CD4-positive, CD25-positive, alpha-beta regulatory T cell (primary cell): Measurements from ENCODE around the gene DISC1. TPM values are rescaled to one million over a fixed set of nuclear protein-coding genes. Genes with fewer than 3 reads are reported as not detected.

ENCODE experiments used
- ATAC-seq, 2 donors: fragments of 150-1000 bp; cut with Tn5 transposase; one replicate each; pipeline ENCODE4 v1.10.0; 2021; ENCODE audit warnings: low read depth in 2 of 2, moderate number of reproducible peaks in 2 of 2, moderate library complexity in 1 of 2
- DNase-seq, 3 donors: peaks; one replicate each; pipeline versions ENCODE4 v3.0.0 to v3.0.0-alpha.2; 2012 to 2022; ENCODE audit warnings: mixed read lengths in 1 of 3
- H3K27ac ChIP-seq: one replicate; pipeline ENCODE4 v1.7.0; 2013; ENCODE audit warnings: mild to moderate bottlenecking, low read length; ENCODE audit not compliant: insufficient read depth, poor library complexity, severe bottlenecking
- H3K27me3 ChIP-seq: one replicate; pipeline ENCODE4 v1.7.0; 2013; ENCODE audit warnings: low read length; ENCODE audit not compliant: control insufficient read depth, insufficient read depth
- H3K36me3 ChIP-seq: one replicate; pipeline ENCODE4 v1.7.0; 2013; ENCODE audit warnings: mild to moderate bottlenecking, low read length, moderate library complexity; ENCODE audit not compliant: control insufficient read depth, insufficient read depth
- H3K4me1 ChIP-seq: 2 replicates; pipeline ENCODE4 v1.7.0; 2013; ENCODE audit warnings: mild to moderate bottlenecking, low read length; ENCODE audit not compliant: insufficient read depth, control insufficient read depth, poor library complexity, severe bottlenecking
- H3K4me3 ChIP-seq: one replicate; pipeline ENCODE4 v1.7.0; 2013; ENCODE audit warnings: low read depth, mild to moderate bottlenecking, low read length, moderate library complexity
- H3K9me3 ChIP-seq, 2 experiments: 1 replicate in 1 of 2; 2 replicates in 1 of 2; pipeline ENCODE4 v1.7.0; 2013; ENCODE audit warnings: low read length in 2 of 2, mild to moderate bottlenecking in 1 of 2, moderate library complexity in 1 of 2; ENCODE audit not compliant: control insufficient read depth in 2 of 2
- H3K27ac Mint-ChIP-seq, 3 donors: one replicate each; pipeline ENCODE4 v1.8.0; 2020 to 2022; ENCODE audit warnings: mild to moderate bottlenecking in 3 of 3, mixed read lengths in 3 of 3, moderate library complexity in 2 of 3
- H3K27me3 Mint-ChIP-seq: one replicate; pipeline ENCODE4 v1.8.0; 2022; ENCODE audit warnings: mild to moderate bottlenecking, mixed read lengths
- H3K36me3 Mint-ChIP-seq: one replicate; pipeline ENCODE4 v1.8.0; 2020; ENCODE audit warnings: mixed read lengths
- H3K4me1 Mint-ChIP-seq, 4 donors: one replicate each; pipeline ENCODE4 v1.8.0; 2020 to 2022; ENCODE audit warnings: mixed read lengths in 4 of 4, mild to moderate bottlenecking in 1 of 4
- H3K4me3 Mint-ChIP-seq, 4 donors: one replicate each; pipeline ENCODE4 v1.8.0; 2020 to 2022; ENCODE audit warnings: mild to moderate bottlenecking in 4 of 4, mixed read lengths in 4 of 4, moderate library complexity in 3 of 4
- H3K9me3 Mint-ChIP-seq, 7 donors: one replicate each; pipeline ENCODE4 v1.8.0; 2020 to 2022; ENCODE audit warnings: mixed read lengths in 7 of 7, mild to moderate bottlenecking in 3 of 7, moderate library complexity in 2 of 7
- polyA plus RNA-seq, 4 donors: library from polyadenylated mRNA; unstranded; fragments of 300-500 nt; fragmentation: Illumina TruSeq; gene quantifications; one replicate each; pipeline ENCODE4 v1.2.3, GENCODE V29; 2021
- total RNA-seq: library from RNA; stranded (reverse); gene quantifications from one replicate; pipeline ENCODE4 v1.2.3, GENCODE V29; 2022

DISC1 gene
- total and polyA plus RNA-seq, 5 donors from 2014 or later, result 0.78 to 25.5 (median 2.5) TPM

DNA sequence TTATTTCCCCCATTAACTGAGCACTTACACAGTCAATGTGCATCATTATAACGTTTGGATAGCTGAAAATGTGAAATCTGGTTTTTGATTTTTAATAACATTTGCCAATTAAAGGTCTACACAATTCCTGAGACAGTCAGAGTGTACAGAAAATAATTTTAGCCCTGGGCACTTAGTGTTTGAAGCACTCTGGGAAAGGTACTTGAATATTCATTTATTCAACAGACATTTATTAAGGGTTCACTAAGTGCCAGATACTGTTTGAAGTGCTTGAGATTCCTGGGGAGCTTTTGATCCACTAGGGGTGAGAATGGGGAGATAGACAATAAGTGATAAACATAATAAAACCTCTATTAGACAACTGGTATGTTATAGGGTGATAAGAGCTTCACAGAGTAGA is 141.8 kb downstream of the DISC1 start:
- H3K36me3 Mint-ChIP-seq, result peaks cover 43% of the 10 kb centered on the region
- Histone ChIP-seq H3K4me3 (no peak overlapping the region), H3K9me3 (no peaks in the 10 kb centered on the region), H3K36me3 (peaks cover 26% of the 10 kb centered on the region), H3K4me1 (no peaks in the 10 kb centered on the region), H3K27ac (no peak overlapping the region), H3K27me3 (no peaks in the 10 kb centered on the region)
- peaks cover 0 to 3% (median 0%) of the 10 kb centered on the region in 4 donors for H3K4me1 Mint-ChIP-seq
- no peaks in the 10 kb centered on the region for H3K9me3 Mint-ChIP-seq
- H3K4me3 Mint-ChIP-seq, result no peak overlapping the region
- ATAC-seq, result no peak
- H3K27me3 Mint-ChIP-seq, result no peaks in the 10 kb centered on the region
- DNase-seq, result no peak
- H3K27ac Mint-ChIP-seq, result peak overlapping the region in 2 of 3 donors; percentile 20 to 33

DNA sequence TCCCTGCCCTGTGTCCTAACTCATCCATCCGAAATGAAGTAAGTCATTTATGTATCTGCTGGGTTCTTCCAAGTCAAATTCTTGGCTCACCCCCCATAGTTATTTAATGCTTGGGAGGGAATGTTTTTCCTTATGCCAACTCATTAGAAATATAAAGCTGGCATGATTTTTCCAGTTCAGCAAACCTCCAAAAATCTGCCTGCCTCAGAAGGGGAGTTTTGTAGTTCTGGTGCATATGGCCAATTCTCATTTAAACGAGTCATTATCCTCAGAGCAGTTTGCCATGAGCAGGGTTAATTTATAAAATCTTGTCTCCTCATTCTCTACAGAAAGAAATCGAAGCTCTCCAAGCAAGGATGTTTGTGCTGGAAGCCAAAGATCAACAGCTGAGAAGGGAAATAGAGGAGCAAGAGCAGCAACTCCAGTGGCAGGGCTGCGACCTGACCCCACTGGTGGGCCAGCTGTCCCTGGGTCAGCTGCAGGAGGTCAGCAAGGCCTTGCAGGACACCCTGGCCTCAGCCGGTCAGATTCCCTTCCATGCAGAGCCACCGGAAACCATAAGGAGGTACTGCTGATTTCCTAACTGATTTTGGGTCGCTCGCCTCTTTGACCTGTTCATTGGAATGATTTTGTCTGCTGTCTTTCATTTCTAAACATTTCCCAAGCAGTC is 144.1 kb downstream of the DISC1 start:
- Histone ChIP-seq H3K27ac (no peak overlapping the region), H3K27me3 (no peaks in the 10 kb centered on the region), H3K4me3 (no peak overlapping the region), H3K36me3 (peaks cover 26% of the 10 kb centered on the region), H3K4me1 (no peaks in the 10 kb centered on the region), H3K9me3 (no peaks in the 10 kb centered on the region)
- peaks cover 0 to 1% (median 0%) of the 10 kb centered on the region in 4 donors for H3K4me1 Mint-ChIP-seq
- no peak for DNase-seq
- H3K36me3 Mint-ChIP-seq, result peaks cover 57% of the 10 kb centered on the region
- no peak overlapping the region for H3K27ac Mint-ChIP-seq
- no peaks in the 10 kb centered on the region for H3K9me3 Mint-ChIP-seq
- H3K4me3 Mint-ChIP-seq, result no peak overlapping the region
- no peak for ATAC-seq
- no peaks in the 10 kb centered on the region for H3K27me3 Mint-ChIP-seq

DNA sequence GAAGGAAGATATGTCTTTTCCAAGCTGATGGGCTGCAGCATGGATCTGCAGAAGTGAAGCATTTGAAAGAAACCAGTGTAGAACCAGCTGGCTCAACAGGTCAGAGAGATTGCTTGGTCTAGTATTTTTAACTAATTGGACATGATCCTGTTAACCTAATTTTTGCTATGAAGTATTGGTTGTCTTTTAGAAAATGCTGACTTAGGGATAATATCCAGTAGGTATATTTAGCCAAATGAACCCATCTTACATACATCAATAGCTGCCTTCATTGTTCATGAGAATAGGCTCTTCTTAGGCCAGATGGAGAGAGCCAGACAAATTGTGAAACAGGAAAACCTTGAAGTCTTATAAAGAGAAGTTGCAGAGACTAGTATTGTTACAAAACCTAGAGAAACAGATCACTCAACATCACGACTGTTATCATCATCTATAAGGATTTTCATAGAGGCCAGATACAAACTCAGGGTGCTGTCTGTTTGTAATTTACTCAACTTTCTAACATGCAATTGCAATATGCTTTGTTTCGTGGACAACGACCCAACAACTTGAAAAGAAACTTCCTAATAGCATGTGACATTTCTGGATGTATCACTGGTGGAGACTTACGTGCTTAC is 148.2 kb downstream of the DISC1 start:
- no peaks in the 10 kb centered on the region for H3K27me3 ChIP-seq
- no peaks in the 10 kb centered on the region for H3K9me3 ChIP-seq
- ATAC-seq (no peak), DNase-seq (no peak)
- no peaks in the 10 kb centered on the region for H3K4me1 ChIP-seq
- peaks cover 0 to 4% (median 0%) of the 10 kb centered on the region in 4 donors for H3K4me1 Mint-ChIP-seq
- no peak overlapping the region for H3K4me3 Mint-ChIP-seq
- no peak overlapping the region for H3K27ac Mint-ChIP-seq
- H3K9me3 Mint-ChIP-seq, result peaks cover 0 to 1% (median 0%) of the 10 kb centered on the region in 7 donors
- H3K27me3 Mint-ChIP-seq, result no peaks in the 10 kb centered on the region
- no peak overlapping the region for H3K4me3 ChIP-seq
- peaks cover 49% of the 10 kb centered on the region for H3K36me3 Mint-ChIP-seq
- no peak overlapping the region for H3K27ac ChIP-seq
- peaks cover 24% of the 10 kb centered on the region for H3K36me3 ChIP-seq

DNA sequence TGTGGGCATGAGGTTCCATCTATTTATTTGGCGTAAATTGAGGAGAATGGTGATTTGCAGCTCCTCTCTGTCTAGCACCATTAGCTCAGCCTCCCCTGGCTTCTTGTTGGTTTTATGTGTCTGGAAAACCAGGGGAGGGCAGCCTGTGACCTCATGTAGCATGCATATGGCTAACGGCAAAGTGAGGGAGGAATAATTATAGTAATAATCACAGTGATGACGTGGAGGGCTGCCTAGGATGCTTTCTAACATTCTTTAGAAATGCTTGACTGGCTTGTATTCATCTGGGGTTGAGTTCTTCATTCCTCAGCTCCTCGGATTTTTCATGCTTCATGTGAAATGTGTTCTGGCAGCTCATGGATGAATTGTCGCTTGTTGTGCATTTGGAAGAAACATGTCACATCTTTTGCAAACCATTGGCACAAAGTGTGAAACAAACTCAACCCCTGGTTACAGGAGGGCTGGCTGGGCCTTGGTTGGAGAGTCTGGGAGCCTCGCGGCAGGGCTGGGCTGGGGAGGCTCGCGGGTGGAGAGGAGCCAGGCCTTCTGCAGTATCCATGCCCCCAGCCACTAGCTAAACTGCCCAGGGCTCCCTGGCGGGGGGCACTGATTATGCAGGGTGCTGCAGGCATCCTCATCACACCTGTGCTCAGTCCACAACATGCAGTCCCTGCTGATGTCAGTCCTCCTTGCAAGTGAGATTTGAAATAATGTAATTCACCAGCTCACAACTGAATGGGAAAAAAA is 149.6 kb downstream of the DISC1 start:
- Mint-ChIP-seq H3K4me1 (peaks cover 0 to 4% (median 0%) of the 10 kb centered on the region in 4 donors), H3K27ac (no peak overlapping the region), H3K36me3 (peaks cover 39% of the 10 kb centered on the region), H3K9me3 (peaks cover 0 to 1% (median 0%) of the 10 kb centered on the region in 7 donors), H3K4me3 (no peak overlapping the region), H3K27me3 (no peaks in the 10 kb centered on the region)
- Histone ChIP-seq H3K9me3 (no peaks in the 10 kb centered on the region), H3K4me3 (no peak overlapping the region), H3K27ac (no peak overlapping the region), H3K36me3 (peaks cover 17% of the 10 kb centered on the region), H3K27me3 (no peaks in the 10 kb centered on the region), H3K4me1 (no peaks in the 10 kb centered on the region)
- ATAC-seq (no peak), DNase-seq (no peak)

DNA sequence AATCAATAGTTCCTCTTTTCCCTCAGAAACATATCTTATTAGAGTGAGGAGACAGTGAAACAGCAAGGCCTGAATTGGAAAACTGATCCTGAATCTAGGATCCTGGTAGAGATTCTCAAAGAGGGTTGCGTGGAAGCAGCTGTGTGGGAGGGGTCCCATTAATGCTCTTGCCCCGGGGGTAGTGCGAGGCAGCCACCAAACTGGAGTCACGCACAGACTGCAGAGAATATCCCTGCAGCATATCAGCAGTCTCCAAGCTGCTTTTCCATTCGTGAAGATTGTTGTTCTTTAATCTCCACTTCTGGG is 150.1 kb downstream of the DISC1 start:
- no peak for DNase-seq

DNA sequence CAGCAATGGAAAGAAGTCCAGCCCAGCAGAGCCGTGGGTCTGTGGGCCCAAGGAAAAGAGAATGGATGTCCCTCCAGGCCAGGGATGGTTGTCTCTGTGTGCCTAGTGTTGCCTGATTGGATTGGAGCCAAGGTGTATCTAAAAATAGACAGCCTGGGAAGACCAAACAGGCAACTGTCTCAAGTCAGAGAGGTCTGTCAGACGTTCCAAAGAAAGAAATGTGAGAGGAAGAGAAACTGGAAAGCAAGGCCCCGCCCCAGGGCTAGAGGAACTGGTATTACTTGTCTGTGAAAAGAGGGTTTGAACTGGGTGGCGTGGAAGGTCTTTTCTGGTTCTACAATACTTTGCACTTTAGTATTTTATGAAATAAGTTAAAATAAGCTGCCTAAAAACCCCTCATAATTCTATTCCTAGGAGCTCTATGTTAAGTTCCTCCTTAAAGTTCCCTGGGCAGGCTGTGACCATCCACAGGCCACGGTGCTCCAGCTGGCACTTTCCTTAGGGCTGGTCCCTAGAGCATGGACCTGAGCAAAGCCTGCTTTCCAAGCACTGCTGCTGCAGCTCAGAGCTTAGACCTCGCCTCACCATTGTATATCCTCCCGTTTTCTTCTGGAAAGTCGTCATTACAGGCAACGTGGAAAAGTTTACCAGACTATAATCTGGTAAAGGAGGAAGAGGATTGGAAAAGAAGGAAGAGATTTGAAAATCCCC is 151.6 kb downstream of the DISC1 start:
- Histone ChIP-seq H3K27me3 (no peaks in the 10 kb centered on the region), H3K9me3 (no peaks in the 10 kb centered on the region), H3K27ac (no peak overlapping the region), H3K36me3 (no peaks in the 10 kb centered on the region), H3K4me1 (no peaks in the 10 kb centered on the region), H3K4me3 (no peak overlapping the region)
- H3K4me3 Mint-ChIP-seq, result no peak overlapping the region
- H3K9me3 Mint-ChIP-seq, result peaks cover 0 to 1% (median 0%) of the 10 kb centered on the region in 7 donors
- peaks cover 25% of the 10 kb centered on the region for H3K36me3 Mint-ChIP-seq
- no peak for DNase-seq
- peaks cover 0 to 9% (median 0%) of the 10 kb centered on the region in 4 donors for H3K4me1 Mint-ChIP-seq
- peak overlapping the region in 1 of 3 donors; percentile 44 for H3K27ac Mint-ChIP-seq
- no peaks in the 10 kb centered on the region for H3K27me3 Mint-ChIP-seq
- ATAC-seq, result no peak

More for the DNA sequence above, 150.1 kb downstream of the DISC1 start:
- Mint-ChIP-seq H3K9me3 (peaks cover 0 to 1% (median 0%) of the 10 kb centered on the region in 7 donors), H3K4me1 (peaks cover 0 to 9% (median 0%) of the 10 kb centered on the region in 4 donors), H3K36me3 (peaks cover 36% of the 10 kb centered on the region), H3K27me3 (no peaks in the 10 kb centered on the region), H3K4me3 (no peak overlapping the region), H3K27ac (no peak overlapping the region)
- Histone ChIP-seq H3K4me1 (no peaks in the 10 kb centered on the region), H3K27ac (no peak overlapping the region), H3K27me3 (no peaks in the 10 kb centered on the region), H3K9me3 (no peaks in the 10 kb centered on the region), H3K4me3 (no peak overlapping the region), H3K36me3 (peaks cover 12% of the 10 kb centered on the region)
- no peak for ATAC-seq

DNA sequence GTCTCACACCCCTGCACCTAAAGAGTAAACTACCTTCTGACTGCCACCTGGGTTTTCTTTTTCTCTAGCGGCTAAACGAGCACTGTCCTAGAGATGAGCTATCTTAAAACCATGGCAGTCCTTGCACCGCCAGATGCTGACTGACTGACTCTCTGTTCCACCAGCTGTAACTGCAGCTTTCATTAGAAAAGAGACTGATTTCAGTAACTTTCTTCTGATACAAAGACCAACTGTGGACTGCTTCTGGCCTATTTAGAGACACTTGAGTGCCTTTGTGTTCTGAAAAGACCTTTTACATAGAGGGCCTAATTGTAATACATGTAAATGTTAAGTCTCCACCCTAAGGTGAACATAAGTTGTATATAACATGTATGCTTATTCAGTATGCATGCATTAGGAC is 152.5 kb downstream of the DISC1 start:
- H3K9me3 ChIP-seq, result no peaks in the 10 kb centered on the region
- H3K4me3 Mint-ChIP-seq, result no peak overlapping the region
- H3K4me1 Mint-ChIP-seq, result peaks cover 0 to 9% (median 0%) of the 10 kb centered on the region in 4 donors
- no peaks in the 10 kb centered on the region for H3K27me3 Mint-ChIP-seq
- H3K4me1 ChIP-seq, result no peaks in the 10 kb centered on the region
- H3K27ac ChIP-seq, result no peak overlapping the region
- no peak overlapping the region for H3K4me3 ChIP-seq
- peaks cover 0 to 2% (median 0%) of the 10 kb centered on the region in 7 donors for H3K9me3 Mint-ChIP-seq
- DNase-seq (no peak), ATAC-seq (no peak)
- no peaks in the 10 kb centered on the region for H3K36me3 ChIP-seq
- H3K27me3 ChIP-seq, result no peaks in the 10 kb centered on the region
- no peak overlapping the region for H3K27ac Mint-ChIP-seq
- peaks cover 23% of the 10 kb centered on the region for H3K36me3 Mint-ChIP-seq
